ENCODE data around the gene GP5.

GRCh38 chr3:194425399-194425798 is 26.3 kb upstream of the GP5 start:
- TF ChIP-seq CTCF (IDR thresholded peaks at IDR 0.05; ENCODE audit: borderline replicate concordance, extremely low read depth, low read length, poor library complexity, severe bottlenecking), result no peak
- no peak for TF ChIP-seq EZH2 (IDR thresholded peaks at IDR 0.05; ENCODE audit: borderline replicate concordance, low read depth, low read length, severe bottlenecking)
